HG03575 (cell line): ENCODE measurements around the gene BMP5.

Source experiments
- ATAC-seq: cut with Tn5 transposase; IDR thresholded peaks from one replicate; pipeline ENCODE4 v1.9.1; 2021; ENCODE audit not compliant: unreplicated experiment, insufficient number of reproducible peaks, low FRiP score; ENCODE audit errors: extremely low read depth

Gene BMP5

GRCh38 chr6:55882718-55883569 is 7.6 kb upstream of the BMP5 start:
- no peak for ATAC-seq

- no peak for ATAC-seq
These were observed 1.9 kb upstream of the BMP5 start for GRCh38 chr6:55877283-55877682.

- ATAC-seq = no peak
These were observed 1.1 kb downstream of the BMP5 start for GRCh38 chr6:55874316-55874715.

- no peak for ATAC-seq
These were observed 2.5 kb downstream of the BMP5 start for GRCh38 chr6:55872866-55873265.

GRCh38 chr6:55870181-55870813 is 5.1 kb downstream of the BMP5 start:
- no peak for ATAC-seq

- ATAC-seq = no peak
These were observed 5.7 kb downstream of the BMP5 start for GRCh38 chr6:55869674-55870073.

GRCh38 chr6:55868771-55869479 is 6.5 kb downstream of the BMP5 start:
- peak; percentile 94 for ATAC-seq

DNA sequence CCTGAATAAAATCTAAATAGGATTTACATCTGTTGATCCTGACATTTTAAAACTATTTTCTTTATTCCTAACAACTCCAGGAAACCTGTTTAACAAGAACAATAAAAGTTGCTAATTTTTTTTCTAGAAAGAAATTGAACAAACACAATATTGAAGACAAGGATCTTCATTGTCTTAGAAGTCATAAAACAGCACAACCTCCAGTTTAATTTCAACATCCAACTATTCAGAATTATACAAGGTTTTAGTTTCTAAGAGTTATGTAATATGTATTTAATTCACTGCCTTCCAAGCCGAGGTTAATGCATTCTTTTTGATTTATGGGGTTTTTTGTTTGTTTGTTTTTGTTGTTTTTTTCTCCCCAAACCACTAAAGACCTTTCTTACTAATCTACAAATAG is 7.2 kb downstream of the BMP5 start:
- no peak for ATAC-seq

DNA sequence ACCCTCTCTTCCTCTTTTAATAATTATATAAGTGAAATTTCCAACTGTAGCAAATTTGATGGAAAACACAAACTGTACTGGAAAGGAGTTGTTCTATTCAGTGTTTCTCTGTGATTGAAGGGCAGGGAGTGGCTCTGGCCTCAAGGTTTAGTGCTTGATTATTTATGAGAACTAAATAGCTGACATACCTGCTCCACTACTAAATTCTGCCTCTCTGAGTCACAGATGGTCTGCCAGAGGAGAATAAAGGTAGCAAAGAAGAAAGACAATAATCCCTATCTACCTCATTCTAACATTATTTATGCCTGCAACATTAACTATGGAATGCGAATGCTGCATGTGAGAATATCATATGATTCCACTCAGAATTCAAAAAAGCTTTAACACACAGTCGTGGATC is 9.3 kb downstream of the BMP5 start:
- no peak for ATAC-seq

GRCh38 chr6:55853008-55854001 is 22.1 kb downstream of the BMP5 start:
- no peak for ATAC-seq

GRCh38 chr6:55841341-55841740 is 34.0 kb downstream of the BMP5 start:
- ATAC-seq = no peak

- no peak for ATAC-seq
These were observed 36.3 kb downstream of the BMP5 start for GRCh38 chr6:55839080-55839479.

- ATAC-seq = no peak
These were observed 38.4 kb downstream of the BMP5 start for GRCh38 chr6:55836945-55837344.

- ATAC-seq = no peak
These were observed 38.9 kb downstream of the BMP5 start for GRCh38 chr6:55836481-55836880.

DNA sequence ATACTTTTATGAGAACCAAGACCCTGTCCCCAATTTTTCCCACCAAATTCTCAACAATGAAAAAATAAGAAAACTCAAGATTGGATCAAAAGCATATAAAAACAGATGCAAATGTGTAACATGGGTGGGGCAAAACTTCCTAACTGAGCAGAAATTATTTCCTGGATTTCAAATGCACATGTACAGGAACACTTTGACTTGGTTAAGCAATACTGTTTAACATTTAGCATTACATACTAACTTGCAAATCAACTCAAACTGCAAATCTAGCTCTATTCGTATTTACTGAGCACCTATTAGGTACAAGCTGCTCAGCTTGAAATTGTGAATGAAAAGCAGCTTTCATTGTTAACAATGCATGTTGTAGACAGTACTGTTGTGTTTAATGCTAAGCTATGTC is 40.2 kb downstream of the BMP5 start:
- no peak for ATAC-seq

DNA sequence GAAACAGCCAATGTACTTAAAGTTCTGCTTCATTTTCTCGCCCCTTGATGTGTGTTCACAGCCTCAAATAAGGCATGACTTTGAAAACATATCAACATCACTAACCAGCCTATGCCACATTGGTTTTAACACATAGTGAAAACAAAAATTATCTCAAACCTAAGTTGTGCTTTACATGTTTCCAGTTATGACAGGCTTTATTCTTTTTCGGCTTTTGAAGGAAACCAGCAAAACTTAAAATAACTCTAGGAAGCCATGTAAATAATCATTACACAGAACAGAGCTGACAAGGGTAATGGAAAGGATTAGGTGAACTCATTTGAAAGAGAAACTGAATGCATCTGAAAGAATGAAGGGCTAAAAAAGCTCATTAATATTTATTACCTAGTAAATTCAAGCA is 42.1 kb downstream of the BMP5 start:
- peak; percentile 62 for ATAC-seq

GRCh38 chr6:55827818-55828522 is 47.4 kb downstream of the BMP5 start:
- ATAC-seq = no peak

- no peak for ATAC-seq
These were observed 48.4 kb downstream of the BMP5 start for GRCh38 chr6:55826941-55827340.
